BE2C (cell line): ENCODE data around the gene SLAMF6.
"Not testable (repeated sequence)": the region's sequence is repeated elsewhere in the genome, so short reads cannot be mapped to it uniquely, and the experiment has no call there.

ENCODE experiments used
- DNase-seq: peaks from one replicate; pipeline ENCODE4 v3.0.0-alpha.2; 2020
- H3K27me3 ChIP-seq: fragments of 250-450 bp; sonication (Bioruptor Pico); 2 replicates; pipeline ENCODE4 v1.5.1; 2020; ENCODE audit warnings: mild to moderate bottlenecking
- H3K36me3 ChIP-seq: fragments of 250-450 bp; sonication (Bioruptor Pico); 2 replicates; pipeline ENCODE4 v1.5.1; 2020; ENCODE audit warnings: mild to moderate bottlenecking
- H3K4me1 ChIP-seq: fragments of 250-450 bp; sonication (Bioruptor Pico); 2 replicates; pipeline ENCODE4 v1.5.1; 2020
- H3K4me3 ChIP-seq: 2 replicates; pipeline ENCODE4 v1.5.1; 2011; ENCODE audit warnings: low read depth, low read length
- H3K9me3 ChIP-seq: fragments of 250-450 bp; sonication (Bioruptor Pico); 2 replicates; pipeline ENCODE4 v1.5.1; 2020
- TF ChIP-seq, protein P1 (sequence below): IDR thresholded peaks from 2 replicates; pipeline ENCODE4 v1.5.1; 2012; ENCODE audit warnings: mild to moderate bottlenecking, low read depth, low read length

SLAMF6 gene

DNA sequence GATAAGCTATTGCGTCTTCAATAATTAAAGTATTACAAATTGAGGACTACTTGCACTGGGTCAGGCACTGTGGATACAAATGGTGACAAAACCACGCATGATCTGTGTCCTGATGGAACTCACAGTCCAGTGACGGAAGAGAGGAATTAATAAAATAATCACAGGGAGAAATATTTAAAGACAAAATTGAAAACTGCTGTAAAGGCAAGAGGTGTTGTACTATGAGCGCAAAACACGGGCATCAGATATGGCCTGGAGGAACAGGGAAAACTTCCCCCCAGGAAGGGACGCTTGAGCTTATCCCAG lies 16.6 kb upstream of the SLAMF6 start:
- TF ChIP-seq, protein P1, sequence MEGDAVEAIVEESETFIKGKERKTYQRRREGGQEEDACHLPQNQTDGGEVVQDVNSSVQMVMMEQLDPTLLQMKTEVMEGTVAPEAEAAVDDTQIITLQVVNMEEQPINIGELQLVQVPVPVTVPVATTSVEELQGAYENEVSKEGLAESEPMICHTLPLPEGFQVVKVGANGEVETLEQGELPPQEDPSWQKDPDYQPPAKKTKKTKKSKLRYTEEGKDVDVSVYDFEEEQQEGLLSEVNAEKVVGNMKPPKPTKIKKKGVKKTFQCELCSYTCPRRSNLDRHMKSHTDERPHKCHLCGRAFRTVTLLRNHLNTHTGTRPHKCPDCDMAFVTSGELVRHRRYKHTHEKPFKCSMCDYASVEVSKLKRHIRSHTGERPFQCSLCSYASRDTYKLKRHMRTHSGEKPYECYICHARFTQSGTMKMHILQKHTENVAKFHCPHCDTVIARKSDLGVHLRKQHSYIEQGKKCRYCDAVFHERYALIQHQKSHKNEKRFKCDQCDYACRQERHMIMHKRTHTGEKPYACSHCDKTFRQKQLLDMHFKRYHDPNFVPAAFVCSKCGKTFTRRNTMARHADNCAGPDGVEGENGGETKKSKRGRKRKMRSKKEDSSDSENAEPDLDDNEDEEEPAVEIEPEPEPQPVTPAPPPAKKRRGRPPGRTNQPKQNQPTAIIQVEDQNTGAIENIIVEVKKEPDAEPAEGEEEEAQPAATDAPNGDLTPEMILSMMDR = no peak

DNA sequence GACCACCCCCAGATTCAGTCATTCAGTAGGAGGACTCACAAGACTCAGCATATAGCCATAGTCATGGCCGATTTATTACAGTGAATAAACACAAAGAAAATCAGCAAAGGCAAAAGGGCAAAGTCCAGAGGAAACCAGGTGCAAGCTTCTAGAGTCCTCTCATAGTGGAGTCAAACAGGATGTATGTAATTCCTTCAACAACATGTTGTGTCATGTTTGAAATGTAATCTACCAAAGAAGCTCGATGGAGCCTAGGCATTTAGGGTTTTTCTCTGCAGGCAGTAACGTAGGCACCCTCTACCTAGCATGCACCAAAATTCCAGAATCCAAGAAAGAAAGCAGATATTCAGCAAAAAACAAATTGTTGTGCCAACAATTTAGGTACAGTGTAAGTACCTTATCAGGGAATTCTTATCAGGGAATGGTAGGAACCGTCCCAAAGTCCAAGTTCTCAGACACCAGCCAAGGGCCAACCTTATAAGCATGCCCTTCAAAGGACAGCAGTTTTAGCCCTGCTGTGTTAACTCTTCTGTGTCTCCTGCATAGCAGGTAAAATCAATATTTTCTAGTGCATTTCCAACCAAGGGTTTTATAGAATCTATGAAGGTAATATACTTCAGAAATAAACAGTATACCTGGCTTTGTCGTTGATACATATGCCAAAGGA lies 16.1 kb upstream of the SLAMF6 start:
- TF ChIP-seq, protein P1 = no peak
- no peaks in the 10 kb centered on the region for H3K4me1 ChIP-seq

More for the DNA sequence above, 16.6 kb upstream of the SLAMF6 start:
- no peak for DNase-seq
- no peaks in the 10 kb centered on the region for H3K36me3 ChIP-seq
- no peaks in the 10 kb centered on the region; the same call in 1 of the 2 replicates for H3K9me3 ChIP-seq
- no peak overlapping the region for H3K4me3 ChIP-seq
- no peaks in the 10 kb centered on the region for H3K27me3 ChIP-seq
- no peaks in the 10 kb centered on the region for H3K4me1 ChIP-seq

GRCh38 chr1:160537714-160538665 lies 14.9 kb upstream of the SLAMF6 start:
- H3K4me1 ChIP-seq = no peaks in the 10 kb centered on the region
- H3K36me3 ChIP-seq = no peaks in the 10 kb centered on the region
- TF ChIP-seq, protein P1 = no peak
- no peaks in the 10 kb centered on the region; the same call in 1 of the 2 replicates for H3K9me3 ChIP-seq
- no peak for DNase-seq
- no peak overlapping the region for H3K4me3 ChIP-seq
- no peaks in the 10 kb centered on the region for H3K27me3 ChIP-seq

More for the DNA sequence above, 16.1 kb upstream of the SLAMF6 start:
- H3K9me3 ChIP-seq = no peaks in the 10 kb centered on the region; the same call in 1 of the 2 replicates
- no peak for DNase-seq
- H3K4me3 ChIP-seq = no peak overlapping the region
- H3K36me3 ChIP-seq = no peaks in the 10 kb centered on the region
- no peaks in the 10 kb centered on the region for H3K27me3 ChIP-seq

GRCh38 chr1:160534823-160535605 lies 12.0 kb upstream of the SLAMF6 start:
- Histone ChIP-seq H3K4me3 (no peak overlapping the region), H3K36me3 (no peaks in the 10 kb centered on the region), H3K27me3 (no peaks in the 10 kb centered on the region), H3K9me3 (no peaks in the 10 kb centered on the region; the same call in 1 of the 2 replicates), H3K4me1 (no peaks in the 10 kb centered on the region)
- TF ChIP-seq, protein P1 = no peak
- DNase-seq = no peak

DNA sequence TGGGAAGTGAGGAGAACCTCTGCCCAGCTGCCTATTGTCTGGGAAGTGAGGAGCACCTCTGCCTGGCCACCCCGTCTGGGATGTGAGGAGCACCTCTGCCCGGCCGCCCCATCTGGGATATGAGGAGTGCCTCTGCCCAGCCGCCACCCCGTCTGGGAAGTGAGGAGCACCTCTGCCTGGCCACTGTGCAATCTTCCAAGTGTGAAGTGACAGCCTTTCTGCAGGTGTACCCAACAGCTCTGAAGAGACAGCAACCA lies 9.4 kb upstream of the SLAMF6 start:
- H3K27me3 ChIP-seq, DNase-seq, H3K9me3 ChIP-seq, H3K4me3 ChIP-seq, H3K36me3 ChIP-seq, H3K4me1 ChIP-seq: not testable (repeated sequence)

GRCh38 chr1:160531809-160532556 lies 8.9 kb upstream of the SLAMF6 start:
- not testable (repeated sequence) for H3K9me3 ChIP-seq, DNase-seq, H3K36me3 ChIP-seq, H3K4me3 ChIP-seq, H3K27me3 ChIP-seq, H3K4me1 ChIP-seq

GRCh38 chr1:160529401-160529952 lies 6.4 kb upstream of the SLAMF6 start:
- H3K4me1 ChIP-seq, DNase-seq, H3K27me3 ChIP-seq, H3K9me3 ChIP-seq, H3K36me3 ChIP-seq, H3K4me3 ChIP-seq: not testable (repeated sequence)

DNA sequence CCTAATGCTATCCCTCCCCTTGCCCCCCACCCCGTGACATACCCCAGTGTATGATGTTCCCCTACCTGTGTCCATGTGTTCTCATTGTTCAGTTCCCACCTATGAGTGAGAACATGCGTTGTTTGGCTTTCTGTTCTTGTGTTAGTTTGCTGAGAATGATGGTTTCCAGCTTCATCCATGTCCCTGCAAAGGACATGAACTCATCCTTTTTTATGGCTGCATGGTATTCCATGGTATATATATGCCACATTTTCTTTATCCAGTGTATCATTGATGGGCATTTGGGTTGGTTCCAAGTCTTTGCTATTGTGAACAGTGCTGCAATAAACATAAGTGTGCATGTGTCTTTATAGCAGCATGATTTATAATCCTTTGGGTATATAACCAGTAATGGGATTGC lies 734 bp upstream of the SLAMF6 start:
- not testable (repeated sequence) for DNase-seq, H3K4me1 ChIP-seq, H3K27me3 ChIP-seq, H3K36me3 ChIP-seq, H3K4me3 ChIP-seq, H3K9me3 ChIP-seq
